Osteoblast (primary cell): ENCODE data around the gene RNF43. TPM values are rescaled to one million over a fixed set of nuclear protein-coding genes. Genes with fewer than 3 reads are reported as not detected.

ENCODE experiments used
- DNase-seq: peaks from one replicate; pipeline ENCODE4 v3.0.0; 2011; ENCODE audit warnings: low spot score, mixed read lengths; ENCODE audit not compliant: insufficient read length; ENCODE audit errors: missing footprints
- H2AFZ ChIP-seq: 2 replicates; pipeline ENCODE4 v1.6.0; 2011; ENCODE audit warnings: mild to moderate bottlenecking, low read length
- H3K27ac ChIP-seq: 2 replicates; pipeline ENCODE4 v1.5.1; 2011; ENCODE audit warnings: mild to moderate bottlenecking, low read depth, low read length, moderate library complexity
- H3K27me3 ChIP-seq: 2 replicates; pipeline ENCODE4 v1.6.0; 2012; ENCODE audit warnings: mild to moderate bottlenecking, control low read depth, inconsistent platforms, low read length, moderate library complexity; ENCODE audit not compliant: insufficient read depth
- H3K36me3 ChIP-seq: 2 replicates; pipeline ENCODE4 v1.5.1; 2011; ENCODE audit warnings: mild to moderate bottlenecking, low read length, control low read depth, moderate library complexity; ENCODE audit not compliant: insufficient read depth
- H3K4me1 ChIP-seq: 2 replicates; pipeline ENCODE4 v1.5.1; 2011; ENCODE audit warnings: mild to moderate bottlenecking, low read length, control low read depth, moderate library complexity; ENCODE audit not compliant: insufficient read depth
- H3K4me2 ChIP-seq: 2 replicates; pipeline ENCODE4 v1.6.0; 2011; ENCODE audit warnings: mild to moderate bottlenecking, low read length; ENCODE audit not compliant: insufficient read depth
- H3K4me3 ChIP-seq: fragments of 200-600 bp; sonication (generic); 3 replicates; pipeline ENCODE4 v1.5.1; 2012; ENCODE audit warnings: mild to moderate bottlenecking, low read length, inconsistent platforms; ENCODE audit not compliant: insufficient read depth
- H3K79me2 ChIP-seq: 2 replicates; pipeline ENCODE4 v1.6.0; 2012; ENCODE audit warnings: mild to moderate bottlenecking, low read length, control low read depth, inconsistent platforms; ENCODE audit not compliant: insufficient read depth
- H3K9me3 ChIP-seq: 2 replicates; pipeline ENCODE4 v1.5.1; 2011; ENCODE audit warnings: low read depth, low read length, control low read depth
- H4K20me1 ChIP-seq: 2 replicates; pipeline ENCODE4 v1.6.0; 2012; ENCODE audit warnings: mild to moderate bottlenecking, low read length, control low read depth; ENCODE audit not compliant: insufficient read depth
- total RNA-seq: library from RNA; depleted of rRNA; stranded (reverse); fragments of >200 nt; gene quantifications from 2 replicates; pipeline ENCODE4 v1.2.3, GENCODE V29; 2012
- TF ChIP-seq, protein P1 (sequence below): IDR thresholded peaks from 2 replicates; pipeline ENCODE4 v1.5.1; 2011; ENCODE audit warnings: mild to moderate bottlenecking, low read depth, low read length, moderate library complexity; ENCODE audit errors: extremely low read depth

Gene RNF43
- total RNA-seq, 1 donor = under 0.01 TPM

- no peak overlapping the region for H3K4me2 ChIP-seq
Observed at GRCh38 chr17:58432806-58433573, 15.7 kb upstream of the RNF43 start.

GRCh38 chr17:58427807-58428206 lies 10.5 kb upstream of the RNF43 start:
- Histone ChIP-seq H3K4me2 (no peak overlapping the region), H3K4me1 (no peaks in the 10 kb centered on the region), H4K20me1 (no peaks in the 10 kb centered on the region), H3K4me3 (no peak overlapping the region), H3K27me3 (peaks cover 3% of the 10 kb centered on the region), H3K36me3 (no peaks in the 10 kb centered on the region), H3K9me3 (no peaks in the 10 kb centered on the region), H2AFZ (no peak overlapping the region), H3K27ac (no peak overlapping the region), H3K79me2 (no peaks in the 10 kb centered on the region)
- TF ChIP-seq, protein P1, sequence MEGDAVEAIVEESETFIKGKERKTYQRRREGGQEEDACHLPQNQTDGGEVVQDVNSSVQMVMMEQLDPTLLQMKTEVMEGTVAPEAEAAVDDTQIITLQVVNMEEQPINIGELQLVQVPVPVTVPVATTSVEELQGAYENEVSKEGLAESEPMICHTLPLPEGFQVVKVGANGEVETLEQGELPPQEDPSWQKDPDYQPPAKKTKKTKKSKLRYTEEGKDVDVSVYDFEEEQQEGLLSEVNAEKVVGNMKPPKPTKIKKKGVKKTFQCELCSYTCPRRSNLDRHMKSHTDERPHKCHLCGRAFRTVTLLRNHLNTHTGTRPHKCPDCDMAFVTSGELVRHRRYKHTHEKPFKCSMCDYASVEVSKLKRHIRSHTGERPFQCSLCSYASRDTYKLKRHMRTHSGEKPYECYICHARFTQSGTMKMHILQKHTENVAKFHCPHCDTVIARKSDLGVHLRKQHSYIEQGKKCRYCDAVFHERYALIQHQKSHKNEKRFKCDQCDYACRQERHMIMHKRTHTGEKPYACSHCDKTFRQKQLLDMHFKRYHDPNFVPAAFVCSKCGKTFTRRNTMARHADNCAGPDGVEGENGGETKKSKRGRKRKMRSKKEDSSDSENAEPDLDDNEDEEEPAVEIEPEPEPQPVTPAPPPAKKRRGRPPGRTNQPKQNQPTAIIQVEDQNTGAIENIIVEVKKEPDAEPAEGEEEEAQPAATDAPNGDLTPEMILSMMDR = no peak
- DNase-seq = no peak

More at GRCh38 chr17:58432806-58433573, 15.7 kb upstream of the RNF43 start:
- no peaks in the 10 kb centered on the region for H3K9me3 ChIP-seq
- DNase-seq = no peak
- peaks cover 11% of the 10 kb centered on the region for H3K27me3 ChIP-seq
- H3K27ac ChIP-seq = no peak overlapping the region
- H2AFZ ChIP-seq = no peak overlapping the region
- H3K4me1 ChIP-seq = no peaks in the 10 kb centered on the region
- no peaks in the 10 kb centered on the region for H4K20me1 ChIP-seq
- no peaks in the 10 kb centered on the region for H3K36me3 ChIP-seq
- no peaks in the 10 kb centered on the region for H3K79me2 ChIP-seq
- no peak overlapping the region for H3K4me3 ChIP-seq
- TF ChIP-seq, protein P1 = no peak

DNA sequence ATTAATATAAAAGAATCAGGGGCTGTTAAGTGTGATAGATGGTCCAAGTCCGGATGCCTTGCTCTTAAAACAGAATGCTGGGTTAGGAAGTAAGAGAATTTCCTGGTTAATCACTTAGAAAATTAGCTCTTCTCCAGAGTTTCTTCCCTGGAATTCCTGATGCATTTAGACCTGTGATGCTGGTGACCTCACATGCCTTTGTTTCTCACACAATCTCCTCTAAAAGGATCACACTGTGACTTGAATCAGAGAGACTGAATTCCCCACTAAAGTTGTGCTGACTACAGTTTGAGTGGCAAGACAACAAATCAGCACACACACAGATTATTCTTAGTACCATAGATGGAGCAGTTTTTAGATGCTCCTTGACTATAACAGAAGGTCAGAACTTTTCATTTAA lies 4.4 kb upstream of the RNF43 start:
- Histone ChIP-seq H3K27me3 (peaks cover 21% of the 10 kb centered on the region), H3K36me3 (no peaks in the 10 kb centered on the region), H2AFZ (no peak overlapping the region), H3K27ac (no peak overlapping the region), H3K4me2 (no peak overlapping the region), H3K4me1 (peaks cover 3% of the 10 kb centered on the region), H4K20me1 (no peaks in the 10 kb centered on the region), H3K9me3 (no peaks in the 10 kb centered on the region), H3K79me2 (no peaks in the 10 kb centered on the region), H3K4me3 (no peak overlapping the region)
- TF ChIP-seq, protein P1 = no peak
- peak; percentile 23 for DNase-seq

- no peak overlapping the region for H3K4me2 ChIP-seq
- H3K9me3 ChIP-seq = no peaks in the 10 kb centered on the region
- H4K20me1 ChIP-seq = no peaks in the 10 kb centered on the region
- peaks cover 21% of the 10 kb centered on the region for H3K27me3 ChIP-seq
- no peaks in the 10 kb centered on the region for H3K79me2 ChIP-seq
- no peak overlapping the region for H3K27ac ChIP-seq
- H3K36me3 ChIP-seq = no peaks in the 10 kb centered on the region
- DNase-seq = no peak
- H3K4me1 ChIP-seq = peaks cover 3% of the 10 kb centered on the region
- H2AFZ ChIP-seq = no peak overlapping the region
- H3K4me3 ChIP-seq = no peak overlapping the region
- TF ChIP-seq, protein P1 = no peak
Observed at GRCh38 chr17:58420827-58421226, 3.5 kb upstream of the RNF43 start.
